MM.1S (cell line): ENCODE measurements around the gene ZNF343.

Experiments
- CTCF ChIP-seq: fragments of 300-600 bp; sonication (generic); IDR thresholded peaks from 2 replicates; pipeline ENCODE4 v1.5.1; 2016; ENCODE audit warnings: antibody characterized with exemption, low read length, mixed read lengths
- EZH2 ChIP-seq: fragments of 300-600 bp; sonication (generic); optimal IDR thresholded peaks from 2 replicates; pipeline ENCODE3; 2017; ENCODE audit warnings: low read depth, mild to moderate bottlenecking, antibody characterized with exemption, low read length, mixed read lengths
- EZH2phosphoT487 ChIP-seq: fragments of 300-600 bp; sonication (generic); IDR thresholded peaks from 2 replicates; pipeline ENCODE4 v1.6.1; 2018; ENCODE audit warnings: antibody characterized with exemption, low read length

GRCh38 chr20:2459981-2460751, 48.5 kb downstream of the ZNF343 start:
- TF ChIP-seq CTCF (no peak), EZH2phosphoT487 (no peak), EZH2 (no peak)
